Fibroblast of lung (primary cell): ENCODE results near the gene XPC. TPM values are rescaled to one million over a fixed set of nuclear protein-coding genes. Genes with fewer than 3 reads are reported as not detected.

Source experiments
- DNase-seq, 2 donors: peaks; one replicate each; pipeline versions ENCODE4 v3.0.0 to v3.0.0-alpha.2; 2010; ENCODE audit warnings: low read depth in 2 of 2
- H2AFZ ChIP-seq: 2 replicates; pipeline ENCODE4 v1.5.1; 2012; ENCODE audit warnings: low read length, control low read depth, inconsistent platforms
- H3K27ac ChIP-seq: 2 replicates; pipeline ENCODE4 v1.5.1; 2011; ENCODE audit warnings: low read length, control low read depth; ENCODE audit not compliant: insufficient read depth
- H3K27me3 ChIP-seq: 2 replicates; pipeline ENCODE4 v1.5.1; 2011; ENCODE audit warnings: mild to moderate bottlenecking, low read length; ENCODE audit not compliant: control insufficient read depth, insufficient read depth
- H3K36me3 ChIP-seq: 2 replicates; pipeline ENCODE4 v1.5.1; 2011; ENCODE audit warnings: low read length; ENCODE audit not compliant: control insufficient read depth, insufficient read depth
- H3K4me1 ChIP-seq: 2 replicates; pipeline ENCODE4 v1.5.1; 2011; ENCODE audit warnings: low read length; ENCODE audit not compliant: control insufficient read depth, insufficient read depth; ENCODE audit errors: extremely low read depth
- H3K4me2 ChIP-seq: 2 replicates; pipeline ENCODE4 v1.5.1; 2011; ENCODE audit warnings: low read length, control low read depth; ENCODE audit not compliant: insufficient read depth; ENCODE audit errors: extremely low read depth
- H3K4me3 ChIP-seq, 4 experiments: fragments of 200-600 bp in 1 of 4; sonication (generic) in 1 of 4; replicated peaks in 1 of 4; 2 replicates each; pipeline ENCODE4 v1.5.1; 2011 to 2016; ENCODE audit warnings: low read length in 4 of 4, low read depth in 3 of 4, mild to moderate bottlenecking in 3 of 4, control low read depth in 2 of 4, inconsistent platforms in 1 of 4, mixed read lengths in 1 of 4; ENCODE audit not compliant: insufficient read depth in 1 of 4; ENCODE audit errors: control extremely low read depth in 1 of 4
- H3K79me2 ChIP-seq: 2 replicates; pipeline ENCODE4 v1.5.1; 2012; ENCODE audit warnings: mild to moderate bottlenecking, low read length, inconsistent platforms; ENCODE audit not compliant: control insufficient read depth, insufficient read depth
- H3K9ac ChIP-seq: 2 replicates; pipeline ENCODE4 v1.5.1; 2011; ENCODE audit warnings: mild to moderate bottlenecking, low read length, control low read depth; ENCODE audit not compliant: insufficient read depth
- H3K9me3 ChIP-seq: 2 replicates; pipeline ENCODE4 v1.5.1; 2012; ENCODE audit warnings: low read depth, low read length; ENCODE audit not compliant: control insufficient read depth, insufficient read depth
- H4K20me1 ChIP-seq: 2 replicates; pipeline ENCODE4 v1.5.1; 2011; ENCODE audit warnings: low read length; ENCODE audit not compliant: control insufficient read depth, insufficient read depth; ENCODE audit errors: extremely low read depth
- EZH2 ChIP-seq: IDR thresholded peaks from 2 replicates; pipeline ENCODE4 v1.5.1; 2012; ENCODE audit warnings: low read length, control low read depth, mild to moderate bottlenecking; ENCODE audit errors: missing control alignments
- polyA plus RNA-seq, 2 donors: library from polyadenylated mRNA; depleted of rRNA in 1 of 2; stranded (reverse) in 1 of 2; unstranded in 1 of 2; fragments of >200 nt; gene quantifications; 2 replicates each; pipeline ENCODE4 v1.2.1, GENCODE V29; 2011 to 2012; ENCODE audit warnings: missing spikeins in 1 of 2
- total RNA-seq: library from RNA; depleted of rRNA; stranded (reverse); fragments of >200 nt; gene quantifications from 2 replicates; pipeline ENCODE4 v1.2.1, GENCODE V29; 2014
- TF ChIP-seq, protein P1 (sequence below), 2 donors: IDR thresholded peaks in 1 of 2; conservative IDR thresholded peaks in 1 of 2; 1 replicate in 1 of 2; 2 replicates in 1 of 2; pipeline ENCODE4 v1.5.1; 2011 to 2012; ENCODE audit warnings: low read length in 2 of 2, control low read depth in 1 of 2, inconsistent platforms in 1 of 2, low read depth in 1 of 2, mild to moderate bottlenecking in 1 of 2

XPC gene
- total and polyA plus RNA-seq, 2 donors (not counting 1 experiment from before 2014, with no cell fraction given): 18.4 to 95.6 TPM

GRCh38 chr3:14169435-14169834, 9.0 kb downstream of the XPC start:
- Histone ChIP-seq H3K4me2 (no peak overlapping the region), H3K9me3 (no peaks in the 10 kb centered on the region), H3K79me2 (peaks cover 4% of the 10 kb centered on the region), H3K27me3 (no peaks in the 10 kb centered on the region), H4K20me1 (no peaks in the 10 kb centered on the region), H3K4me1 (peaks cover 2% of the 10 kb centered on the region), H3K4me3 (no peak overlapping the region), H3K9ac (no peak overlapping the region), H3K36me3 (peaks cover 30% of the 10 kb centered on the region), H2AFZ (no peak overlapping the region), H3K27ac (peak overlapping the region; percentile 48)
- no peak for TF ChIP-seq EZH2
- TF ChIP-seq, protein P1, sequence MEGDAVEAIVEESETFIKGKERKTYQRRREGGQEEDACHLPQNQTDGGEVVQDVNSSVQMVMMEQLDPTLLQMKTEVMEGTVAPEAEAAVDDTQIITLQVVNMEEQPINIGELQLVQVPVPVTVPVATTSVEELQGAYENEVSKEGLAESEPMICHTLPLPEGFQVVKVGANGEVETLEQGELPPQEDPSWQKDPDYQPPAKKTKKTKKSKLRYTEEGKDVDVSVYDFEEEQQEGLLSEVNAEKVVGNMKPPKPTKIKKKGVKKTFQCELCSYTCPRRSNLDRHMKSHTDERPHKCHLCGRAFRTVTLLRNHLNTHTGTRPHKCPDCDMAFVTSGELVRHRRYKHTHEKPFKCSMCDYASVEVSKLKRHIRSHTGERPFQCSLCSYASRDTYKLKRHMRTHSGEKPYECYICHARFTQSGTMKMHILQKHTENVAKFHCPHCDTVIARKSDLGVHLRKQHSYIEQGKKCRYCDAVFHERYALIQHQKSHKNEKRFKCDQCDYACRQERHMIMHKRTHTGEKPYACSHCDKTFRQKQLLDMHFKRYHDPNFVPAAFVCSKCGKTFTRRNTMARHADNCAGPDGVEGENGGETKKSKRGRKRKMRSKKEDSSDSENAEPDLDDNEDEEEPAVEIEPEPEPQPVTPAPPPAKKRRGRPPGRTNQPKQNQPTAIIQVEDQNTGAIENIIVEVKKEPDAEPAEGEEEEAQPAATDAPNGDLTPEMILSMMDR (conservative IDR thresholded peaks at IDR 0.05 in 1 of 2, IDR thresholded peaks at IDR 0.05 in 1 of 2; ENCODE audit: low read depth in 1 of 2, low read length in 2 of 2): no peak
- no peak for DNase-seq

GRCh38 chr3:14166877-14167603, 11.4 kb downstream of the XPC start:
- H3K27ac ChIP-seq: no peak overlapping the region
- H3K27me3 ChIP-seq: no peaks in the 10 kb centered on the region
- no peak overlapping the region for H3K4me3 ChIP-seq
- H3K4me1 ChIP-seq: peaks cover 2% of the 10 kb centered on the region
- H4K20me1 ChIP-seq: peaks cover 1% of the 10 kb centered on the region
- no peak overlapping the region for H2AFZ ChIP-seq
- no peak for DNase-seq
- H3K9me3 ChIP-seq: no peaks in the 10 kb centered on the region
- no peak overlapping the region for H3K9ac ChIP-seq
- H3K36me3 ChIP-seq: peaks cover 29% of the 10 kb centered on the region
- no peak overlapping the region for H3K4me2 ChIP-seq
- no peak for TF ChIP-seq EZH2
- TF ChIP-seq, protein P1 (conservative IDR thresholded peaks at IDR 0.05 in 1 of 2, IDR thresholded peaks at IDR 0.05 in 1 of 2; ENCODE audit: low read depth in 1 of 2, low read length in 2 of 2): no peak
- H3K79me2 ChIP-seq: peaks cover 3% of the 10 kb centered on the region

GRCh38 chr3:14162178-14162577, 16.2 kb downstream of the XPC start:
- peaks cover 30% of the 10 kb centered on the region for H3K36me3 ChIP-seq
- no peaks in the 10 kb centered on the region for H3K79me2 ChIP-seq
- H3K4me3 ChIP-seq: no peak overlapping the region
- H3K9me3 ChIP-seq: peaks cover 3% of the 10 kb centered on the region
- no peaks in the 10 kb centered on the region for H3K4me1 ChIP-seq
- H4K20me1 ChIP-seq: peaks cover 1% of the 10 kb centered on the region
- no peaks in the 10 kb centered on the region for H3K27me3 ChIP-seq
- TF ChIP-seq, protein P1 (conservative IDR thresholded peaks at IDR 0.05 in 1 of 2, IDR thresholded peaks at IDR 0.05 in 1 of 2; ENCODE audit: low read depth in 1 of 2, low read length in 2 of 2): no peak
- TF ChIP-seq EZH2: no peak
- no peak overlapping the region for H3K9ac ChIP-seq
- H3K4me2 ChIP-seq: no peak overlapping the region
- no peak overlapping the region for H2AFZ ChIP-seq
- no peak for DNase-seq
- no peak overlapping the region for H3K27ac ChIP-seq
